SK-N-MC (cell line): ENCODE results near the gene EPB41L4A.

Experiments used
- DNase-seq: peaks from one replicate; pipeline ENCODE4 v3.0.0-alpha.2; 2011; ENCODE audit warnings: low read depth, low spot score
- H3K27ac ChIP-seq: fragments of 200-600 bp; sonication (generic); 2 replicates; pipeline ENCODE4 v1.5.1; 2016; ENCODE audit warnings: mixed run types
- H3K36me3 ChIP-seq: fragments of 200-600 bp; sonication (generic); 2 replicates; pipeline ENCODE4 v1.6.1; 2017; ENCODE audit warnings: antibody characterized with exemption, low read length, mixed read lengths; ENCODE audit not compliant: insufficient read depth
- H3K4me3 ChIP-seq: fragments of 200-600 bp; sonication (generic); 2 replicates; pipeline ENCODE4 v1.5.1; 2016
- H3K9ac ChIP-seq: fragments of 200-600 bp; sonication (generic); 2 replicates; pipeline ENCODE4 v1.8.0; 2017; ENCODE audit warnings: mixed run types, mixed read lengths; ENCODE audit not compliant: insufficient read length
- H3K9me3 ChIP-seq: fragments of 200-600 bp; sonication (generic); 2 replicates; pipeline ENCODE4 v1.6.1; 2017; ENCODE audit warnings: low read depth, mild to moderate bottlenecking, antibody characterized with exemption, low read length, moderate library complexity, mixed read lengths
- EZH2 ChIP-seq: fragments of 200-600 bp; sonication (generic); IDR thresholded peaks from one replicate; pipeline ENCODE4 v1.6.1; 2017; ENCODE audit warnings: antibody characterized with exemption
- FOXP2 ChIP-seq: optimal IDR thresholded peaks from 2 replicates; pipeline ENCODE3; 2011; ENCODE audit warnings: mild to moderate bottlenecking, moderate library complexity; ENCODE audit not compliant: insufficient read depth; ENCODE audit errors: extremely low read length, control extremely low read depth
- POLR2AphosphoS5 ChIP-seq: IDR thresholded peaks from 2 replicates; pipeline ENCODE4 v1.6.1; 2012; ENCODE audit warnings: mild to moderate bottlenecking, low read depth, low read length, borderline replicate concordance

The EPB41L4A gene

GRCh38 chr5:112351225-112351624 is 67.9 kb downstream of the EPB41L4A start:
- TF ChIP-seq FOXP2 (no peak), POLR2AphosphoS5 (no peak), EZH2 (no peak)
- Histone ChIP-seq H3K9me3 (no peaks in the 10 kb centered on the region), H3K36me3 (no peaks in the 10 kb centered on the region), H3K27ac (no peak overlapping the region), H3K4me3 (no peak overlapping the region), H3K9ac (no peak overlapping the region)
- DNase-seq: no peak

GRCh38 chr5:112350626-112351025 is 68.5 kb downstream of the EPB41L4A start:
- no peak for TF ChIP-seq POLR2AphosphoS5
- no peak for TF ChIP-seq FOXP2
- TF ChIP-seq EZH2: no peak
- no peaks in the 10 kb centered on the region for H3K9me3 ChIP-seq
- H3K4me3 ChIP-seq: no peak overlapping the region

GRCh38 chr5:112349371-112349770 is 69.7 kb downstream of the EPB41L4A start:
- Histone ChIP-seq H3K27ac (no peak overlapping the region), H3K36me3 (no peaks in the 10 kb centered on the region), H3K9ac (no peak overlapping the region), H3K9me3 (no peaks in the 10 kb centered on the region), H3K4me3 (no peak overlapping the region)
- no peak for TF ChIP-seq POLR2AphosphoS5
- no peak for TF ChIP-seq EZH2
- no peak for TF ChIP-seq FOXP2
- no peak for DNase-seq

More at GRCh38 chr5:112350626-112351025, 68.5 kb downstream of the EPB41L4A start:
- DNase-seq: no peak
- no peaks in the 10 kb centered on the region for H3K36me3 ChIP-seq
- H3K27ac ChIP-seq: no peak overlapping the region
- no peak overlapping the region for H3K9ac ChIP-seq

DNA sequence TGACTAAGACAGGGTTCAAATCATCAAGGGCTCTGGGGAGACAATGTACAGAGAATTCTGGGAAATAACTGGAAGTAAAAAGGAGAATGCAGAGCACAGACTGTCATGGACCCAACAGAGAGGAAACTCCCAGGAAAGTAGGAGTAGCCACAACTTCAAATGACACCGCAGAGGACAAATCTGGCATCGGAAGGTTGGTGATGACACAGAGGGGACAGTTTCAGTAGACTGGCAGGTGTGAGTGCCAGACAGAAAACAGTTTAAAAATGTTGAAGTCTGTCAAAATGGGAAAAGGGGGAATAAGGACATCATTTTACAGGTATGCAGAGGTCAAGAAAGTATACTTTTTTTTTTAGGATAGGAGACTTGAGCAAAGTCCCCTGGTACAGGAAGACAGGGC is 70.2 kb downstream of the EPB41L4A start:
- Histone ChIP-seq H3K9me3 (no peaks in the 10 kb centered on the region), H3K27ac (no peak overlapping the region), H3K4me3 (no peak overlapping the region), H3K9ac (no peak overlapping the region), H3K36me3 (no peaks in the 10 kb centered on the region)
- no peak for DNase-seq
- TF ChIP-seq FOXP2: no peak
- no peak for TF ChIP-seq POLR2AphosphoS5
- no peak for TF ChIP-seq EZH2

DNA sequence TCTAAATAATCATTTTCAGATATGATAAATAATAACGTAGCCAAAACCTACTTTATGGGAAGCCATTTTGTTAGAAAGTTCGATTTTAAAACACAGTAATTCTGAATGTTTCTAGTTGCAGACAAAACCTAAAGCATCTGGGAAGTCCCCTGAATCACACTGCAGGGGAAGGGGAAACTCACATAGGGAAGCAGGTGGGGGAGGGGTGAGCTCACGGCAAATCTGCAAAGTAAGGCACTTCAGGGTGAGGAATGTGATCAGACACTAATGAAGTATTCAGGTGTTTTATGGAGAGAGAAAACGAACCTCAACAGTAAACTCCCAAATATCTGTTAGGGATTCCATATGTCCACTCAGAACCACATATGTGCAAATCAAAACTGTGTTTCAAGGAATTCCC is 70.7 kb downstream of the EPB41L4A start:
- TF ChIP-seq FOXP2 (no peak), EZH2 (no peak), POLR2AphosphoS5 (no peak)
- Histone ChIP-seq H3K27ac (no peak overlapping the region), H3K4me3 (no peak overlapping the region), H3K9ac (no peak overlapping the region), H3K9me3 (no peaks in the 10 kb centered on the region), H3K36me3 (no peaks in the 10 kb centered on the region)
- DNase-seq: no peak

DNA sequence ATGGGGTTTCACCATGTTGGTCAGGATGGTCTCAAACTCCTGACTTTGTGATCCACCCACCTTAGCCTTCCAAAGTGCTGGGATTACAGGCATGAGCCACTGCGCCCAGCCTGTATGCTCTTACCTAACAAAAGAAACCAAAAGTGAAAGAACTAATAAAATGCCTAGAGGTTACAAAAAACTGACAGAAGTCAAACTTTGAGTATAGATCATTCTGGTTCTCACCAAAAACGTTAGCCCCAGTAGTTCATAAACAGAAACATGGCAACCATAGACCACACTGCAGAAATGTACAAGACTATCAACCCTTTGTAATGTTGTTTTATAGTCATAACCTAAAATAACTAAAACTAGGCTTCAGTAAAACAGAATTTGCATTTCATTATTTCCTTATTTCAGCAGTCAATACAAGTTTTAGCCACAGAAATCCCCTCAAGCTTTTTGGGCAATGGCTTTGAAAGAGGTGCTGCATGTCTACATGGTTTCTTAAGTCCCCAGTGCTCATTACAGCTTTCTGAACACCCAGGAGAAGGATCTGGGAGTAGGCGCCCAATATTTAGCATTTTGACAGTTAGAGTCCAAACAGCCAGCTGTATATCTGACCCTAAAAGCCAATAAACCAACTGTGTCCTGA is 72.5 kb downstream of the EPB41L4A start:
- no peak overlapping the region for H3K4me3 ChIP-seq
- no peaks in the 10 kb centered on the region for H3K36me3 ChIP-seq
- no peak overlapping the region for H3K27ac ChIP-seq
- H3K9ac ChIP-seq: no peak overlapping the region
- DNase-seq: no peak
- TF ChIP-seq POLR2AphosphoS5: no peak
- TF ChIP-seq EZH2: no peak
- TF ChIP-seq FOXP2: no peak
- no peaks in the 10 kb centered on the region for H3K9me3 ChIP-seq

GRCh38 chr5:112344540-112344939 is 74.5 kb downstream of the EPB41L4A start:
- Histone ChIP-seq H3K27ac (no peak overlapping the region), H3K9me3 (no peaks in the 10 kb centered on the region), H3K4me3 (no peak overlapping the region), H3K36me3 (no peaks in the 10 kb centered on the region), H3K9ac (no peak overlapping the region)
- no peak for TF ChIP-seq EZH2
- no peak for TF ChIP-seq FOXP2
- no peak for TF ChIP-seq POLR2AphosphoS5
- no peak for DNase-seq

- H3K27ac ChIP-seq: no peak overlapping the region
- no peak for TF ChIP-seq EZH2
- no peak overlapping the region for H3K9ac ChIP-seq
- no peak overlapping the region for H3K4me3 ChIP-seq
- no peaks in the 10 kb centered on the region for H3K9me3 ChIP-seq
- H3K36me3 ChIP-seq: no peaks in the 10 kb centered on the region
- no peak for DNase-seq
Observed at GRCh38 chr5:112342389-112342788, 76.7 kb downstream of the EPB41L4A start.

- Histone ChIP-seq H3K27ac (no peak overlapping the region), H3K9me3 (no peaks in the 10 kb centered on the region), H3K9ac (no peak overlapping the region), H3K36me3 (no peaks in the 10 kb centered on the region), H3K4me3 (no peak overlapping the region)
- TF ChIP-seq POLR2AphosphoS5 (no peak), EZH2 (no peak), FOXP2 (no peak)
- DNase-seq: no peak
Observed at GRCh38 chr5:112339761-112340160, 79.3 kb downstream of the EPB41L4A start.
